ENCODE measurements around the gene PGAP6. TPM values are rescaled to one million over a fixed set of nuclear protein-coding genes. Genes with fewer than 3 reads are reported as not detected.

The PGAP6 gene
- total and polyA plus RNA-seq, 2 of the 8 experiments (the other 6 are each of a cell fraction or from before 2014, with no cell fraction given): 86.8 to 364 TPM

GRCh38 chr16:399340-400019, 17.7 kb upstream of the PGAP6 start:
- Histone ChIP-seq H3K4me2 (ENCODE audit: insufficient read depth in 1 of 2, low read depth in 2 of 2, low read length in 2 of 2) (no peak overlapping the region; a peak in 1 of 4 replicates), H2BK20ac (ENCODE audit: low read length) (no peak overlapping the region), H3K23ac (ENCODE audit: insufficient read length) (no peak overlapping the region), H2AFZ (ENCODE audit: low read length) (no peak overlapping the region), H3K4me1 (replicated peaks in 1 of 4; ENCODE audit: control insufficient read depth in 3 of 4, insufficient read depth in 4 of 4, low read length in 3 of 4) (peaks cover 0 to 26% (median 13%) of the 10 kb centered on the region in 4 experiments; a peak in 6 of 7 replicates), H3K79me1 (ENCODE audit: low read depth, low read length) (no peaks in the 10 kb centered on the region; the same call in 1 of the 2 replicates), H3K4ac (replicated peaks; ENCODE audit: insufficient read length, low read depth, low read length) (no peak overlapping the region), H3K27ac (ENCODE audit: low read depth, low read length) (no peak overlapping the region), H4K20me1 (replicated peaks in 1 of 2; ENCODE audit: control insufficient read depth in 1 of 2, insufficient read depth in 2 of 2, low read length in 2 of 2) (peaks cover 2 to 21% of the 10 kb centered on the region in 2 experiments), H3K79me2 (ENCODE audit: control insufficient read depth in 1 of 2, insufficient read depth in 2 of 2, low read length in 2 of 2) (no peaks in the 10 kb centered on the region; a peak in 1 of 4 replicates), H3K14ac (ENCODE audit: insufficient read length) (no peak overlapping the region), H3K4me3 (ENCODE audit: extremely low read depth in 1 of 4, insufficient read depth in 2 of 4, low read depth in 3 of 4, low read length in 4 of 4) (no peak overlapping the region), H3K9me3 (ENCODE audit: insufficient read depth in 2 of 2, low read depth in 1 of 2, low read length in 1 of 2) (no peaks in the 10 kb centered on the region), H3K23me2 (ENCODE audit: low read depth, low read length) (peaks cover 5% of the 10 kb centered on the region), H2BK120ac (replicated peaks; ENCODE audit: low read depth, low read length) (no peak overlapping the region), H3K18ac (ENCODE audit: extremely low read depth, low read length) (no peak overlapping the region), H4K8ac (ENCODE audit: extremely low read depth, insufficient read depth, low read length) (no peak overlapping the region; the same call in 1 of the 2 replicates), H3K56ac (replicated peaks; ENCODE audit: insufficient read length, low read depth, low read length) (no peak overlapping the region), H4K91ac (replicated peaks; ENCODE audit: insufficient read length, low read length) (peak overlapping the region; percentile 40), H3K9ac (replicated peaks in 1 of 4; ENCODE audit: extremely low read depth in 1 of 4, low read depth in 3 of 4, low read length in 3 of 4) (no peak overlapping the region), H2BK5ac (ENCODE audit: low read depth, low read length) (peak overlapping the region; percentile 63), H2BK15ac (ENCODE audit: low read length) (no peak overlapping the region), H2BK12ac (ENCODE audit: low read depth, low read length) (no peak overlapping the region; the same call in 1 of the 2 replicates), H3K27me3 (replicated peaks in 1 of 4; ENCODE audit: control insufficient read depth in 3 of 4, extremely low read depth in 1 of 4, insufficient read depth in 3 of 4, low read length in 3 of 4) (no peaks in the 10 kb centered on the region), H2AK5ac (ENCODE audit: low read depth, low read length) (no peak overlapping the region), H3K36me3 (ENCODE audit: control insufficient read depth in 2 of 4, insufficient read depth in 4 of 4, low read length in 3 of 4) (peaks cover 7 to 18% (median 14%) of the 10 kb centered on the region in 4 experiments; a peak in 6 of 8 replicates), H4K5ac (ENCODE audit: insufficient read length, low read depth, low read length) (no peak overlapping the region)
- no peak for FAIRE-seq
- 92% methylated on average over 22 of the region's 22 CpGs; no CpG with 5 or more reads in 1 of the 2 experiments for WGBS, 2 experiments (ENCODE audit: extremely low coverage in 1 of 2, insufficient coverage in 1 of 2, insufficient read length in 1 of 2, insufficient replicate concordance in 2 of 2, low coverage in 1 of 2, low lambda C conversion rate in 2 of 2, missing lambda C conversion rate in 1 of 2)
- ChIA-PET POLR2A (ENCODE audit: partially characterized antibody) (interaction anchor here (0.5 to 6.7 kb wide), 11 partner anchors 8 to 250 kb away, joined by 3 to 67 read pairs (median 4); partner anchors contain the start of genes CAPN15 and WDR90), CTCF (ENCODE audit: partially characterized antibody) (interaction anchor here (0.9 to 1.7 kb wide), 5 partner anchors 8 to 249 kb away, joined by 3 to 9 read pairs (median 3); no protein-coding TSS in a partner anchor)
- DNase-seq (ENCODE audit: low read depth in 1 of 2, low spot score in 2 of 2): no peak
- TF ChIP-seq CHD1 (IDR thresholded peaks at IDR 0.05; ENCODE audit: low read depth, low read length): no peak
- TF ChIP-seq FOSL1 (IDR thresholded peaks at IDR 0.05; ENCODE audit: insufficient read depth, low read depth, low read length): no peak
- no peak for TF ChIP-seq ATF2 (IDR thresholded peaks at IDR 0.05; ENCODE audit: low read length)

All from H1 (cell line).